Smooth muscle cell (in vitro differentiated cells): ENCODE data around the gene RNF123. TPM values are rescaled to one million over a fixed set of nuclear protein-coding genes. Genes with fewer than 3 reads are reported as not detected.
A peak's percentile ranks its signal among the peaks of the same experiment; 100 is the strongest.

ENCODE experiments used
- DNase-seq: peaks from one replicate; lab custom pipeline; 2025; ENCODE audit not compliant: unreplicated experiment; lab: John Stamatoyannopoulos, UW
- H2AFZ ChIP-seq: fragments of 200-600 bp; sonication (generic); 2 replicates; pipeline ENCODE4 v1.6.0; 2016; ENCODE audit warnings: antibody characterized with exemption, low read depth, mild to moderate bottlenecking
- H3F3A ChIP-seq: fragments of 200-600 bp; sonication (generic); 2 replicates; pipeline ENCODE4 v1.6.0; 2017; ENCODE audit warnings: antibody characterized with exemption, low read depth
- H3K27ac ChIP-seq: fragments of 200-600 bp; sonication (generic); 2 replicates; pipeline ENCODE4 v1.5.1; 2016; ENCODE audit warnings: low read depth, mild to moderate bottlenecking
- H3K27me3 ChIP-seq: fragments of 200-600 bp; sonication (generic); 2 replicates; pipeline ENCODE4 v1.6.1; 2016; ENCODE audit warnings: low read depth, mild to moderate bottlenecking
- H3K36me3 ChIP-seq: fragments of 200-600 bp; sonication (generic); 2 replicates; pipeline ENCODE4 v1.5.1; 2016; ENCODE audit warnings: low read depth
- H3K4me1 ChIP-seq: fragments of 200-600 bp; sonication (generic); 2 replicates; pipeline ENCODE4 v1.5.1; 2016; ENCODE audit warnings: low read depth
- H3K4me2 ChIP-seq: fragments of 200-600 bp; sonication (generic); 2 replicates; pipeline ENCODE4 v1.6.0; 2016; ENCODE audit warnings: mild to moderate bottlenecking
- H3K4me3 ChIP-seq: fragments of 200-600 bp; sonication (generic); 2 replicates; pipeline ENCODE4 v1.5.1; 2016; ENCODE audit warnings: mild to moderate bottlenecking
- H3K79me2 ChIP-seq: fragments of 200-600 bp; sonication (generic); 2 replicates; pipeline ENCODE4 v1.6.0; 2016; ENCODE audit warnings: low read depth, mild to moderate bottlenecking
- H3K9ac ChIP-seq: fragments of 200-600 bp; sonication (generic); 2 replicates; pipeline ENCODE4 v1.6.0; 2016; ENCODE audit warnings: low read depth
- H3K9me3 ChIP-seq: fragments of 200-600 bp; sonication (generic); replicated peaks from 2 replicates; pipeline ENCODE4 v1.5.1; 2016; ENCODE audit warnings: low read depth
- H4K20me1 ChIP-seq: fragments of 200-600 bp; sonication (generic); 2 replicates; pipeline ENCODE4 v1.6.0; 2016; ENCODE audit warnings: low read depth
- WGBS: methylation state at CpG from one replicate; pipeline ENCODE4 v1.1.7; 2016; ENCODE audit warnings: low lambda C conversion rate; 5-methylcytosine and 5-hydroxymethylcytosine counted together
- polyA plus RNA-seq: library from polyadenylated mRNA; unstranded; fragments of >200 nt; fragmentation: Nextera tagmentation; extraction: Ambion mirVana; gene quantifications from 2 replicates; pipeline ENCODE4 v1.2.1, GENCODE V29; 2016
- total RNA-seq: library from RNA; depleted of rRNA; stranded (reverse); fragments of >200 nt; gene quantifications from 2 replicates; pipeline ENCODE4 v1.2.3, GENCODE V29; 2014
- TF ChIP-seq, protein P1 (sequence below): fragments of 200-600 bp; sonication (generic); IDR thresholded peaks from 2 replicates; pipeline ENCODE4 v1.5.1; 2017; ENCODE audit warnings: borderline replicate concordance, mild to moderate bottlenecking, antibody characterized with exemption; ENCODE audit not compliant: insufficient read depth, poor library complexity, severe bottlenecking

The RNF123 gene
- total and polyA plus RNA-seq, 2 experiments from 2014 or later, result 15.8 to 23.9 TPM

DNA sequence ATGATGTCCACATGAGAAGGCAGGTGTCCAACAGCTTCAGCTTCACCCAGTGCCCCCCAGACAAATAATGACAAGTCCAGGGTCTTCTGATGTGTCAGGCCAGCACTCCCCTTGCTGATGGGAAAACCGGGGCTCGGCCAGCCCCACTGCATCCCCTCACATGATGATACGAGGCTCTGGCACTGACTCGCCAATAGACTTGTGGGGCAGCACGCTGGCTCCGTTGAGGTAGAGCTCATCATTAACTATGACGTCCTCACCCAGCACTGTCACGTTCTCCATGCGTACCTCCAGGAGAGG, 32.2 kb downstream of the RNF123 start:
- WGBS, result 94% methylated on average over 8 of the region's 9 CpGs
- no peak overlapping the region for H3K4me2 ChIP-seq
- H3K79me2 ChIP-seq, result peaks cover 13% of the 10 kb centered on the region
- H2AFZ ChIP-seq, result no peak overlapping the region
- no peaks in the 10 kb centered on the region for H3K27me3 ChIP-seq
- peaks cover 16% of the 10 kb centered on the region for H4K20me1 ChIP-seq
- no peak overlapping the region for H3K9ac ChIP-seq
- H3K4me1 ChIP-seq, result peaks cover 12% of the 10 kb centered on the region
- H3K27ac ChIP-seq, result no peak overlapping the region
- H3K36me3 ChIP-seq, result no peaks in the 10 kb centered on the region
- H3F3A ChIP-seq, result peaks cover 12% of the 10 kb centered on the region
- no peak overlapping the region for H3K4me3 ChIP-seq
- no peak for DNase-seq
- H3K9me3 ChIP-seq, result no peaks in the 10 kb centered on the region
- TF ChIP-seq, protein P1, sequence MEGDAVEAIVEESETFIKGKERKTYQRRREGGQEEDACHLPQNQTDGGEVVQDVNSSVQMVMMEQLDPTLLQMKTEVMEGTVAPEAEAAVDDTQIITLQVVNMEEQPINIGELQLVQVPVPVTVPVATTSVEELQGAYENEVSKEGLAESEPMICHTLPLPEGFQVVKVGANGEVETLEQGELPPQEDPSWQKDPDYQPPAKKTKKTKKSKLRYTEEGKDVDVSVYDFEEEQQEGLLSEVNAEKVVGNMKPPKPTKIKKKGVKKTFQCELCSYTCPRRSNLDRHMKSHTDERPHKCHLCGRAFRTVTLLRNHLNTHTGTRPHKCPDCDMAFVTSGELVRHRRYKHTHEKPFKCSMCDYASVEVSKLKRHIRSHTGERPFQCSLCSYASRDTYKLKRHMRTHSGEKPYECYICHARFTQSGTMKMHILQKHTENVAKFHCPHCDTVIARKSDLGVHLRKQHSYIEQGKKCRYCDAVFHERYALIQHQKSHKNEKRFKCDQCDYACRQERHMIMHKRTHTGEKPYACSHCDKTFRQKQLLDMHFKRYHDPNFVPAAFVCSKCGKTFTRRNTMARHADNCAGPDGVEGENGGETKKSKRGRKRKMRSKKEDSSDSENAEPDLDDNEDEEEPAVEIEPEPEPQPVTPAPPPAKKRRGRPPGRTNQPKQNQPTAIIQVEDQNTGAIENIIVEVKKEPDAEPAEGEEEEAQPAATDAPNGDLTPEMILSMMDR, result no peak

GRCh38 chr3:49721896-49722781, 32.8 kb downstream of the RNF123 start:
- no peaks in the 10 kb centered on the region for H3K36me3 ChIP-seq
- H3F3A ChIP-seq, result peaks cover 12% of the 10 kb centered on the region
- TF ChIP-seq, protein P1, result no peak
- no peaks in the 10 kb centered on the region for H3K9me3 ChIP-seq
- H3K79me2 ChIP-seq, result peaks cover 13% of the 10 kb centered on the region
- peak overlapping the region; percentile 90 for H3K4me2 ChIP-seq
- H3K9ac ChIP-seq, result no peak overlapping the region
- no peak overlapping the region for H2AFZ ChIP-seq
- H3K27me3 ChIP-seq, result no peaks in the 10 kb centered on the region
- 96% methylated on average over 26 of the region's 26 CpGs for WGBS
- DNase-seq, result no peak
- peaks cover 12% of the 10 kb centered on the region for H3K4me1 ChIP-seq
- peaks cover 16% of the 10 kb centered on the region for H4K20me1 ChIP-seq
- H3K4me3 ChIP-seq, result peak overlapping the region; percentile 73
- peak overlapping the region; percentile 94 for H3K27ac ChIP-seq

GRCh38 chr3:49722896-49723295, 33.5 kb downstream of the RNF123 start:
- H3K4me1 ChIP-seq, result peaks cover 12% of the 10 kb centered on the region
- H3K9ac ChIP-seq, result peak overlapping the region; percentile 98
- H3K79me2 ChIP-seq, result peaks cover 13% of the 10 kb centered on the region
- no peaks in the 10 kb centered on the region for H3K9me3 ChIP-seq
- TF ChIP-seq, protein P1, result no peak
- no peaks in the 10 kb centered on the region for H3K36me3 ChIP-seq
- WGBS, result 81% methylated on average over 7 of the region's 8 CpGs
- H3K4me2 ChIP-seq, result peak overlapping the region; percentile 90
- no peak overlapping the region for H2AFZ ChIP-seq
- H3K27ac ChIP-seq, result peak overlapping the region; percentile 94
- peak overlapping the region; percentile 73 for H3K4me3 ChIP-seq
- peaks cover 16% of the 10 kb centered on the region for H4K20me1 ChIP-seq
- no peaks in the 10 kb centered on the region for H3K27me3 ChIP-seq
- peaks cover 12% of the 10 kb centered on the region for H3F3A ChIP-seq
- no peak for DNase-seq

GRCh38 chr3:49723296-49723627, 33.9 kb downstream of the RNF123 start:
- H3K4me3 ChIP-seq, result peak overlapping the region; percentile 73
- no peak for DNase-seq
- H3K27ac ChIP-seq, result peak overlapping the region; percentile 94
- no peaks in the 10 kb centered on the region for H3K9me3 ChIP-seq
- peak overlapping the region; percentile 98 for H3K9ac ChIP-seq
- peak overlapping the region; percentile 90 for H3K4me2 ChIP-seq
- peaks cover 13% of the 10 kb centered on the region for H3K79me2 ChIP-seq
- no peak overlapping the region for H2AFZ ChIP-seq
- H3K36me3 ChIP-seq, result no peaks in the 10 kb centered on the region
- peaks cover 15% of the 10 kb centered on the region for H4K20me1 ChIP-seq
- H3K27me3 ChIP-seq, result no peaks in the 10 kb centered on the region
- peaks cover 12% of the 10 kb centered on the region for H3K4me1 ChIP-seq
- TF ChIP-seq, protein P1, result no peak
- WGBS, result 2% methylated on average over 20 of the region's 20 CpGs
- H3F3A ChIP-seq, result peaks cover 12% of the 10 kb centered on the region
